ENCODE results near the gene XRCC3.
"Not testable (repeated sequence)": the region's sequence is repeated elsewhere in the genome, so short reads cannot be mapped to it uniquely, and the experiment has no call there.

Gene XRCC3

DNA sequence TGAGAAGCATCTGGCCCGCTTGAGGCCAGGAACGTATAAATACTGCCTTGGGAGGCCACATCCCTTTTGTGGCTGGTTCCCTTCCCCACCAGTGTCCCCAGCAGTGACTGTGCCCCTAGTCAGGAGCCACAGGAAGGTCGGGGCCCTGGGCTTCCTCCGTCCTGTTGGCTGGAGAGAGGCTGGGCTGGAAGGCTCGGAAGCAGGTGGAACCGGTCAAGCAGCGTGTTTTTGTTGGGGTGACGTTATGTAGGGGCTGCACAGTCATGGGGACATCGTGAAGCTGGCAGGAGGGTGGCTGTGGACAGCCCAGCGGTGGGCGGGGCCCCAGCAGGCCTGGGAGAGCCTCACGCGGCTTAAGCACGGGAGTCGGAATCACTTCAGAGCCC, 10.1 kb downstream of the XRCC3 start:
- DNase-seq, result no peak

DNA sequence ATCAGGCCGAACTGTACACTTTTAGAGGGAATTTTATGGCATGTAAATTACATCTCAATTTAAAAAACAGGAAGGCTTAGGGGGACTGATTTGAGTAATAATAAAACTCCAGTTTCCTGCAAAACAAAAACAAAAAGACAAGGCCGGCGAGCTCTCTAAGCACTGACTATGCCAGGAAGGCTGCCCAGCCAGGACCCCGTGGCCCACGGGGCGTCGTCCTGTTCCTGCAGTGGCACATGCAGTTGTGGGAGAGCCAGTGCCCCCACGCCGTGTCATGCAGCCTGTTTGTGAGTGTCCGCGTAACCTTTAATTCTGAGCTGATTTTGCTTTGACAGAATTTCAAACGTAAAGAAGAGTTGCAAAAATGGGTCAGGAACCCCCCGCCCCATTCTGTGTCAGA, 10.5 kb downstream of the XRCC3 start:
- DNase-seq, result no peak

DNA sequence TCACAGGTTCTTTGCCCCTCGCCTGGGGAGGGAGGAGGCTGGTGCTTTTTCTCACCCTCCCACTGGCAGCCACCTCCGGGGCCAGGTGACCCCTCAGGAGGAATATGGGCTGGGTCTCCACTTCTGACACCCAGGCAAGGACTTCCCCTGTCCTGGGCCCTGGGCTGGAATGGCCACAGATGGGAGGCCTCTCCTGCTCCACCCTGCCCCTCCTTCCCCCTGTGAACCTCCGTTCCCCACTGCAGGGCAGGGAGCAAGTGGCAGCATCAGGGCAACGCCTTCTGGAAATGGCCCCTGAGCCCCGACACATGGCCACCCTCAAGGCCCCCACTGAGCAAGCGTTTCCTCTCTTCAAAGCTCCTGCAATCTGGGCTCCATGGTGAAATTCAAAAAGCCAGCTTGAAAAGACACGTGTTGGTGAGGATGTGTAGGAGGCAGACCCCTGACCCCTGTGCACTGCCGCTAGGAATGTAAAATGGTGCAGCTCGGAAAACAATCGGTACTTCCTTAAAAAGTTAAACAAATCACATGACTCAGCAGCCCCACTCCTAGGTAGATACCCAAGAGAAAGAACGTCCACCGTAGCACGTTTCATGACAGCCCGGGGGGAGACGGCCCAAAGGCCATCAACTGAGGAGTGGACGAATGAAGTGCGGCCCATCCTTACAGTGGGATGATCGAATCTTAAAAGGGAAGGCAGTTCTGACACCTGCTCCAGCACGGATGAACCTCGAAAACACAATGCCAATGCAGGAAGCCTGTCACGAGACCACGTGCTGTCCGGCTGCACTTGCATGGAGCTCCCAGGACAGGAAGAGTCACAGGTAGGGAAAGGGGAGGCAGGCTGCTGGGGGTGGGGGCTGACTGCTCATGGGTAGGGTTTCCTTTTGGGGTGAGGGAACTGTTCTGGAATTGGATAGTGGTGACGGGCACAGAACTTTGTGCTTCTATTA, 11.5 kb downstream of the XRCC3 start:
- DNase-seq, result no peak

DNA sequence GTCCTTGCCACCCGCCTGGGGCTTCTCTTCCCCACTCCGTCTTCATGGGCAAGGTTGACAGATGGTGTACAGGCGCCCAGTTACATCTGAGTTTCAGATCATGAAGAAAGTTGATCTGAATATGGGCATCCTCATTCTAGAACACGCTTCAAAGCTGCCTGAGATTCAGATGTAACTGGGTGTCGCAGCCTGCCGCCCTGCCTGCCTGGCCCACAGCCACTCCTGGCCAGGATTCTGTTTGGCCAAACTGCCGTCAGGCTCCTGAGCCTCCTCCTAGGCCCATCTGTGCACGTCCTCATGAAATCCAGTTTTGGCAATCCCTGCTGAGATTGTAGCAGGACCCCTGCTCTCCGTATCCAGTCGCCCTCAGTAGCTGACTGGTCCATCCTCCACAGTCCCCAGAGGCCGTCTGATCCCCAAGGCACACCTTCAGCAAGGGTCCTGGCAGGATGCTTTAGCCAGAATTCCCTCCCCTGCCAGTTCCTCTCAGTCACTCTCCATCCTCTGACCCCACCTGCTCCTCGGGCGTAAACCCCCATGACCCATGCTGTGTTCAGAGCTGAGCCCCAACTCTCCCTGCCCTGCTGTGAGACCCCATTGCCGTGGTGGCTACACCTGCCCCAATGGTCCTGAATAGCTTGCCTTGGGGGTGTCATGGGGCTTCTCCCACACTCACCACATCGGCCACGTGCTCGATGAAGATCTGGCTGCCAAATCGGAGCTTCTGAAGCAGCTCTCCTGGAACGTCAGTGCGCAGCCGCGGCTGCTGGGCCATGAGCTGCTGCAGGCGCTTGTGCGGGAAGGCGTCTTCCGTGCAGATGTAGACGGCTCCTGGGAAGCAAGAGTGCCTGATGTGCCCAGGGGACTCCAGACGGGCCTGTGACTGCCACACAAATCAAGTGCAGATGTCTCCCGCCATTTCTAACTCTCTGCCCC, 12.5 kb downstream of the XRCC3 start:
- DNase-seq, result no peak

DNA sequence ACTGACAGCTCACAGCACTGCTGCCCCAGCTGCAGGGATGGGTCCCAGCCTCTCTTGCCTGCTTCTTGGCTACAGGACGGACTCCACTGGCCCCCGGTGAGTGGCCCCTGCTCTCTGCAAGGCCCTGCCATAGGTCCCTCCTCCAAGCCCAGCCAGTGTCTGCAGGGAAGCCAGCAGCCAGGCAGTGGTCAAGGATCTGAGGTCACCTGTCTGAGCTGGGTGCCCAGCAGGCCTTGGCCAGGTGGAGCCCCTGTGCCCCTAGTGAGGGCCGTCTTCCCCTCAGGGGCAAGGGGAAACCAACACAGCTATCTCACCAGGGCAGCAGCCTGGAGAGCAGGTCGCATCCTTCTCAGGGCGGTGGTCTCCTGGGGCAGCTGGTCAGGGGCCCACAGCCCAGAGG, 13.2 kb downstream of the XRCC3 start:
- DNase-seq, result no peak

DNA sequence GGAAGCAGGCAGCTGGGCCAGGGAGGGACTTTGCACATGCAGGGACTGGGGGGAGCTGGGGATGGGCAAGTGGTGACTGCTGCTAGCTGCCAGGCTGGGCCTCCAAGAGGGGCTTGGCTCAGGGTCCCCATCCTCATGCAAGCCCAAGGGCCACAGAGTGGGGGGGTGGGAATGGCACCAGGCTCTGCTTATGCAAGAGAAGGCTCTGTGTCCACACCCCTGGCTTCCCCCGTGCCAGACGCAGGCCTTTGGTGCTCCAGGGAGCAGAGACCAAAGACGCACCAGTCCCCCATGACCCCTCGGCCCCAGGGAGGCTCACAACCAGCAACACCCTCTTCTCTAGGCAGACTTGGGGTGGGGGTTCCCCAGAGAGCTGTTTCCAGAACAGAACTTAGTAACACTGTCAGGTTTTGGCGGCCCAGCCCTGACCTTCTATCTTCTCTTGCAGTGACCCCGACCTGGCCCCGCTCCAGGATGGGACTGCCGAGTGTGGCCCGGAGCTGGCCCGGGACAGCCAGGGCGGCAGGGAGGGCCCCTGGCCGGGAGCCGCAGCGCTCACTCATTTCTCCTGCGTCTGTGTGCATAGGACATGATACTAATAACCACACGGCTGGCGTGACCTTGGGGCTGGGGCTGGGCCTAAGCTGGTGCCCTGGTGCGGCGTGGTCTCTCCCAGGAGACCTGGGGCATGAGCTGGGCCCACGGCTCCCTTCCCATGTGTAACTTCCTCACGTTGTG, 14.3 kb downstream of the XRCC3 start:
- no peak for DNase-seq

DNA sequence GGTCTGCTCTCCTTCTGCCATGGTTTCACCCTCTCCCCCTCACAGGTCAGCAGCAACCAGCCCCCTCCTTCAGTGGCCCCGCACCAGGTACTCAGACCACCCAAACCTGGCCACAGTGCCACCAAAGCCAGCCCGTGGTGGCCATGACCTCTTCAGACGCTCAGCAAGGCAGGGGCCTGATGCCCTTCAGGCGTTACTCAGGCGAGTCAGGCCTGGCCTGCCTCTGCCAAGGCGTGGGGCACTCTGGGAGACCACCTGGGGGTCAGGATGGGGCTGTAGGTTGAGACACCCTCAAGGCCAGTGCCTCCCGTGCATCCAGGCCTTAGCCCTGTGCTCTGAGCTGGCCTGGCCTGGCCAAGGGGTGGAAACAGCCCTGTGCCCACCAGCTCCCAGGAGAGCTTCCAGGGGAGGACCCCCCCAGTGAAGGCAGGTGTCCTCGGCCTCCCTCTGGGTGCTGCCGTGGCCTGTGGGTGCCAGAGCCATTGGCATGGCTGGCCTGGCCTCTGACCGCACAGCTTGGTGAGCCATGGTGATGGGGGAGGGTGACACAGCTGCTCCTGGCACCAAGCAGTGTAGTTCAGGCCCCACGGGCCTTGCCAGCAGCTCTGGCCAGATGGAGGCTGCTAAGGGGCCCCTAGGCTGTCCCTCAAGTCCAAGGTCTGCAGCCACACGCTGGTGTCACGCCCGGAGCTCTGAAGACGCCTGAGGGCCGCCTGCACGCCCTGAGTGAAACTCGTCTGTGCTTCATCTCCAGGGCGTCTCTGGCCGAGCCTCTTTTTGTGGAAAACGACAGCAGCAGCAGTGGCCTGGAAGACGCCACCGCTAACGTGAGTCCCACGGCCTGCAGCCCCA, 15.1 kb downstream of the XRCC3 start:
- DNase-seq, result no peak

DNA sequence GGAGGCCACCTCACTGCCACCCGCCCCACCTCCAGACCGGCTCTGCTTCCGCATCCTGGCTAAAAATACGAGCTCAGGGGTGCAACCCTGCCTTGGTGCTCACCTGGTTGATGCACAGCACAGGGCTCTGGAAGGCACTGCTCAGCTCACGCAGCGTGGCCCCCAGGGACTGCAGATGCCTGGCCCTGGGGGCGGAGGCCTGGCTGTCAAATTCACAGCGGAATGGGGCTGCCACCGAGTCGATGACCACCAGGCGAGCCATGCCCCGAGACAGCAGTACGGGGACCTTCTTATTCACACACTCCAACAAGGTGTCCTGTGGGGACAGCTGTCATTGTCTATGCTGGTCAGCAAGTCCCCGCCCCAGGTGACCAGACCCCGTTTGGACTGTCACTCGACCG, 16.0 kb downstream of the XRCC3 start:
- no peak for DNase-seq

DNA sequence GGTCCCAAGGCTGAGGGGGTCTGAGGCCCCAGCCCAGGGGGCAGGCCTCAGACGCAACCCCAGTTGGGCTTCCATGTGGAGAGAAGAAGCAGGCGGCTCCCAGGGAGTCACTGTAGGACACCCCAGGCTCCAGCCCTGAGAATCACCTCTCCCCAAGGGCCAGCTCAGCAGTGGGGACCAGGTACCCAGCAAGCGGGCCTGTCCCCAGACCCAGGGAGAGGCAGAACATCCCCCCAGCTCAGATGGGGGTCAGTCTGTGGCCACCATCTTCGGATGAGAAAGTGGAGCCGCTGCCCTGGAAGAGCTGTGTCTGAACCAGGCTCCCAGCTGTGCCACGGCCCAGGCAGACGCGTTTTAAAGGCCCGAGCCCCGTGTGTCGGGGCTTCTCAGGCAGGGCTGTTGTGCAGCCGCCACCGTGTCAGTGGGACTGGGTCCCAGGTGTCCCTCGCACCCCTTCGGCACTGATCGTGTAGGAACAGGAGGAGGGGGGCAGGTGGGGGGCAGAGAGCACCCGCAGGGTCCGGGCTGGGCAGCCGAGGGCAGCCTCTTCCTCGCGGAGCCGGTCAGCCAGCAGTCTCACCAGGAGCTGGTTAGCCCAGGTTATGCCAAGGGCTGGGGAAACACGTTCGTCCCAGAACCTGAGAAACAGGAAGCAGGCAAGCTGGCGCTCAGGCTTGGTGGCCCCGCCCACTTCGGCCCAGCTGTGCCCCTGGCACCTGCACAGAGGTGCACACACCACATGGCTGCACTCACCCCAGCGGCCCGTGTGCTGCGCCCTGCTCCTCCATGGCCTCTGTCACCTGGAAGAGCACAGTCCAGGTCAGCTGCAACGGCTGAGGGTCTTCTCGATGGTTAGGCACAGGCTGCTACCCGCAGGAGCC, 16.6 kb downstream of the XRCC3 start:
- DNase-seq, result peak; percentile 45

DNA sequence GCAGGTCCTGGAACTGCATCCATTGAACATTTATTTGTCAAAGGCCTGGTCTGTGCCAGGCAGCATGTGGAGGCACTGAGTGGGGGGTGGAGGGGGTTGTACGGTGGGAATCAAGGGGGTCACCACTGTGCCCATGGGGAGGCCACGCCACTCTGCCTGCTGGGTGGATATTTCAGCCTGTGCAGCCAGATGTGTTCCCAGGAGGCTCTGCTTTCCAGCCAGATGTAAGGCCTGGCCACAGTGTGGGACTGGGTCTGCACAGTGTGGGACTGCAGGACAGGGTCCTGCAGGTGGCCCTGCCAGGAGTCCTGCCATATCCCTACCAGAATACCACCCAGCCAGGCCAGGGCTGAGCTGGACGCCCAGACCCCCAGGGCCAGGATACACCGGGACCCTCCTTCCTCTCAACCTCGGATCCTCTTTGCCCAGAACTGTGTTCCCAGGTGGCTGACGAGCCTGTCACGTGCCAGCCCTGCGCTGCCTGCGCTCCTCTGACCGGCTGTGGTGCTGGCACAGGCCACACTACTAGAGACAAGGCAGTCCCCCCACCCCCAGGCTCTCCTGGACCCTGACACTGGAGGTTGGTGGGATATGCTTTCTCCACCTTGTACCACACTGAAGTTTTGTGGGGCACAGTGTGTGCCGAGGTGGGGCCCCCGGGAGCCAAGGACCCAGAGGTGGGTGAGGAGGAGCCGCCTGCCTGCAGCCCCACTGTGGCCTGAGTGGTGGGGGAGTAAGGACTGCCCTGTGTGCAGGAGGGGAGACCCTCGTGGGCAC, 17.5 kb downstream of the XRCC3 start:
- DNase-seq, result no peak

DNA sequence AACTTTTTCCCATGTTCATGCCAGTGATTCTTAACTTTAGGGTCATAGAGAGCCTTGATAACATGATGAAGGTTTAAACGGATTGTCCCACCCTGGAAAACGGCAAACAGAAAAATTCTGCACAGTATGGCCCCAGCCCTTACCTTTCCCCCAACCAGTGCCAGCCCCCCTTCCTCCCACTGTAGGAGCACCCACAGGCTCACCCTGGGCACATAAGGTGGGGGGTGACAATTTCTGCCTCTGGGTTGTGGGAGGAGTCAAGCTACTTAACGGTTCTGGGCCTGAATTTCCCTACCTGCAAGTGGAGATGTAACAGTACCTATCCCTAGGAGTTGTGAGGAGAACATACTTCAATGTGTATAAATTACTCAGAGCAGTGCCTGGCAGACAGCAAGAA, 18.0 kb downstream of the XRCC3 start:
- no peak for DNase-seq

DNA sequence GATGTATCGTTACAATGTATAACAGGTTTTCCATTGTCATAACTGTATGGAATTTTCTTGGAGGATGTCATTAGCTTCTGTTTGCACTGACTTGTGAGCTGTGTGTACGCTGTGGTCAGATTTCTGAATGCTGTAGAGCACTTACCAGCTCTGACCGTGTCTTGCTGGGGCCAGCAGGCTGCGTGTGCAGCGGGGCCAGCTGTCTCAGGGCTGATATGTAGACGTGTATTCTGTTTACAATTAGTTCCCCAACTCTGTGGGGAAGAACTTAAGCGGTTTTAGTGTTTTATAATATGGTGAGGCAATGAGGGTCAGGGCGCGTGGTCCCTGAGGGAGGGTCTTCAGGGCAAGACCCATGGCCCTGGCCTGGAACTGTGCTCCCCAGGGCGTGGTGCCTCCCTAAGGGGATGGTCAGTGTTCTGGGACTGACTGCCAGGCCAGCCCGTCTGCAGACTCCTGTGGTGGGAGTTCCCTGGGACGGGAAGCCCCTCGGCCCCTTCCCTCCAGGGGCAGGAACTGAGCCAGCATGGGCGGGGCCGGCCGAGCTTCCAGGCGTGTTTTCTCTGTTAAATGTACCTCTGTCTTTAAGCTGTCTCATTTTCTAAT, 18.7 kb downstream of the XRCC3 start:
- DNase-seq, result peak; percentile 51

DNA sequence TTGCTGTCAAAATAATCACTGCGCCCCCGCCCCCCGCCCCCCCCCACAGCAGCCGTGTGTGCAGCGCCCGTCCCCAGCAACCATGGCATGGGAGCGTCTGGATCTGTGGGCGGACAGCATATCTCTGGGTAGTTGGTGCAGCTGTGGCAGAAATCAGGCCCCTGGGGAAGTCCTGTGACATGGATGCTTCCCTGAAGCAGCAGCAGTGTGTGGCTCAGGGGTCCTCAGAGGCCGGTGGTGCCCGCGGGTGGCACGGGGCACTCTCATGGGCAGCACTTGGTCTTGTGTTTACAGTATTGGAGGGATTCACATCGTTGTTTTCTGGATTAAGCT, 19.2 kb downstream of the XRCC3 start:
- peak; percentile 36 for DNase-seq

DNA sequence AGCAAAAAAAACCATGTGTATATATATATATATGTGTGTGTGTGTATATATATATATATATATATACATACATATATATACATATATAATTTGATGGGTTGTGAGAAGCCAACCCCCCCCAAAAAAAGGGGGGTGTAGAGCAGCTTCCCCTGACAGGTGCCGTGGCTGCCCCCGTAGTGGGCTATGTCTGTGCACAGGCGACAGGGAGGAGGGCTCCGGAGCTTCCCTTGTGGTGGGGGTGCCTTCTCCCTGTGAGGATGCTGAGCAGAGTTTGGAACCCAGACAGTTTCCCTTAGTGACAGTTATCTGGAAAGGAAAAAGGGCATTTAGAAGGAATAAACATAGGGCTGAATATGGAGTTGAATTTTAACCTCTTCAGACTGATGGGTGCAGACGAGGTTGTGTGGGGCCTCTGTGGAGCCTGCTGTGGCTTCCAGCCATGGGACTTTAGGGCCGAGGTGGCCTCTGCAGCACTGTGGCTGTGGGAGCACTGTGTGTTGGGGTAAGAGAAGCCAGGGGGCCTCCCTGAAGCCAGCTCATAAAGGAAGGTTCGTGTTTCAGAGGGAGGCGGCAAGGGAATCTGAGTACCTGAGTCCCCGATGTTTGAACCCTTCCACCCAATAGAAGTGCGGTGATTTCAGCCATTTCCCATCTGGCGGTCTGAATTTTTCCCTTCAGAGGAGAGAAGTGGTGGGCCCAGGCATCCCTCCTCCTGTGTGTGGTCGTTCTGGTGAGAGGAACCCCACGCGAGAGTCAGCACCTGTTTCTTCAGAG, 19.8 kb downstream of the XRCC3 start:
- no peak for DNase-seq

DNA sequence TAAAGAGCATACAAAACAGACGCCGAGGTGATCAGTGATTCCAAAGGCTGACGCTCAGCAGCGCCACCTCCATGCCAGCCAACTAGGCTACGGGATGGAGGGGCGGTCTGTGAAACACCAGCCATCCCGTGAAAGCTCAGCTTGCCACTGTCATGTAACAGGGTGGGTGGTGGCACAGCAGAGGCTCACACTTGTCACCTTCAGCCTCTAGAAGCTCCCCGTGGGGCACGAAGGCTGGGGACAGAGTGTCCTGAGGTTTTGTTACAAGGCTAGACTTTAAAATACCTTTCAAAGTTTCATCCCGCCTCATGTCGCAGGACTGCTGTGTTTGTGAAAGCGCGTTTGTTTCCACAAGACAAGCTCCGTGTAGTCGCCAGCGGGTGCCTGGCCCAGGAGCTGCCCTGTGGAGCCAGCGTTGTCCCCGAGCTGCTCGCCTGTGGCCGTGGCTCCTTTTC, 20.7 kb downstream of the XRCC3 start:
- no peak for DNase-seq

DNA sequence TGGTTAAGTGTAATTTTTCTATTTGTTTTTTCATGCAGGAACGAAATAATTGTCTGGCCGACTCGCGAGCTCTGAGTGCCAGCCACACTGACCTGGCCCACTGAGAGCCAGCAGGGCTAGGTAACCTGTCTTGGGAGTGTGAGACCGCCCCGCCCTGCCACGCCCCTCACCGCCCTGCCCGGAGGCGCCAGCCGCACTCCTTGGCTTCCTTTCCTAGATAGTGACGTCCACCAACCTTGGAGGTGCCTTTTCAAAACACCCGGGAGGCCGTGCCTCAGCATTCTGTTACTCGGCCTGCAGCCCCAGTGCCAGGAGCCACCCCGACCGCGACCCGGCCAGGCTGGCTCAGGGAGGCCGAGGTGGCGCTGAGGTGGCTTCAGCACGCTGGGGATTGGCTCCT, 21.7 kb downstream of the XRCC3 start:
- peak; percentile 24 for DNase-seq

DNA sequence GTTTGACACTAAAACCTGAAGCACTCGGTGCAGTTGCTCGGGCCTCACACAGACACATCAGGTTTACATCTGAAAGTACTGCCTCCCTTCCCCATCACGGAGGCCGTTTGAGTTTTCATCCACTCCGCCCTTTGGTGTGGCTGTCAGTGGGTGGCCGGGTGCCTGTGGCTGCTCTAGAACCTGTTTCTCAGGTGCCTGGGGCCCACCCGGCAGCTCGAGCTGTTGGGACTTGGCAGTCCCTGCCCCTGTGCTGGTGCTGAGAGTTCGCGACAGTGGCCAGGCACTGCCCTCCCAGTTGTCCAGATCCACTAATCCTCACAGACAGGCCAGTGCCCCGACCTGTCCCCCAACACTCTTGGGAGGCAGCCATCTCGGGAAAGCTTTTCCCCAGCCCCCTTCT, 22.4 kb downstream of the XRCC3 start:
- no peak for DNase-seq

DNA sequence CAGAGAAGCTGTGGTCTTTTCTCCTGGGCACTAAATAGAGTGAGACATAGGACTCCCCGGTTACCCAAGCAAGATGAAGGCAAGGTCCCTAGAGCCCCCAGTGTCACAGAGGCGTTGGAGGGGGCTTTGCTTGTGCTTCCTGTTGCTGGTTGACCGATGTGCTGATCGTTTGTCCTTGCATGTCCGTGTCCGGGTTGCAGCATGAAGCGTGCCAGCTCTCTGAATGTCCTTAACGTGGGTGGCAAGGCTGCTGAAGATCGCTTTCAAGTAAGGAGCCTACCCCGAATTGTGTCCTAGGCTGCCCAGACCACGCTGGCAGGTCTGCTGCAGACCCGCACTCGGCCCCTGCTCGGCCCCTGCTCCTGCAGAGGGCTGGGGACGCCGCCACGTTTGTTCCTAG, 23.1 kb downstream of the XRCC3 start:
- no peak for DNase-seq

DNA sequence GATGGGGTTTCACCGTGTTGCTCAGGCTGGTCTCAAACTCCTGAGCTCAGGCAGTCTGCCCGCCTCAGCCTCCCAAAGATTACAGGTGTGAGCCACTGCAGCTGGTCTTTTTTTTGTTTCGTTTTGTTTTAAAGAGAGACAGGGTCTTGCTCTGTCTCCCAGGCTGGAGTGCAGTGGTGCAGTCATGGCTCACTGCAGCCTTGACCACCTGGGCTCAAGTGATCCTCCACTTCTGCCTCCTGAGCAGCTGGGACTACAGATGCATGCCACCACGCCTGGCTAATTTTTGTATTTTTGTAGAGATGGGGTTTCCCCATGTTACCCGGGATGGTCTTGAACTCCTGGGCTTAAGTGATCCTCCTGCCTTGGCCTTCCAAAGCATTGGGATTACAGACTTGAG, 23.6 kb downstream of the XRCC3 start:
- DNase-seq, result not testable (repeated sequence)
